ENCODE results near the gene PIGM. TPM values are rescaled to one million over a fixed set of nuclear protein-coding genes. Genes with fewer than 3 reads are reported as not detected.

The PIGM gene
- total RNA-seq, 1 donor from 2014 or later: 7.7 TPM

GRCh38 chr1:160061369-160062229, 29.8 kb upstream of the PIGM start:
- no peak overlapping the region for H3K4me3 Mint-ChIP-seq (ENCODE audit: unreplicated experiment)
- peaks cover 75% of the 10 kb centered on the region for H3K27me3 Mint-ChIP-seq (ENCODE audit: unreplicated experiment)
- no peaks in the 10 kb centered on the region for H3K36me3 Mint-ChIP-seq (ENCODE audit: unreplicated experiment)
- no peak overlapping the region for H3K27ac Mint-ChIP-seq (ENCODE audit: unreplicated experiment)
- no peak for DNase-seq (ENCODE audit: extremely low spot score, unreplicated experiment)
- no peak for TF ChIP-seq CTCF (IDR thresholded peaks at IDR 0.05)
- no peaks in the 10 kb centered on the region for H3K9me3 Mint-ChIP-seq (ENCODE audit: unreplicated experiment)
- H3K4me1 Mint-ChIP-seq (ENCODE audit: unreplicated experiment): no peaks in the 10 kb centered on the region

- no peaks in the 10 kb centered on the region for H3K9me3 Mint-ChIP-seq (ENCODE audit: unreplicated experiment)
- peaks cover 76% of the 10 kb centered on the region for H3K27me3 Mint-ChIP-seq (ENCODE audit: unreplicated experiment)
- no peaks in the 10 kb centered on the region for H3K36me3 Mint-ChIP-seq (ENCODE audit: unreplicated experiment)
- no peak overlapping the region for H3K27ac Mint-ChIP-seq (ENCODE audit: unreplicated experiment)
- DNase-seq (ENCODE audit: extremely low spot score, unreplicated experiment): no peak
- peak; percentile 28 for TF ChIP-seq CTCF (IDR thresholded peaks at IDR 0.05)
- no peaks in the 10 kb centered on the region for H3K4me1 Mint-ChIP-seq (ENCODE audit: unreplicated experiment)
- H3K4me3 Mint-ChIP-seq (ENCODE audit: unreplicated experiment): no peak overlapping the region
These were observed 26.3 kb upstream of the PIGM start for GRCh38 chr1:160058087-160058486.

GRCh38 chr1:160056648-160057169, 24.9 kb upstream of the PIGM start:
- Mint-ChIP-seq H3K9me3 (ENCODE audit: unreplicated experiment) (no peaks in the 10 kb centered on the region), H3K4me1 (ENCODE audit: unreplicated experiment) (no peaks in the 10 kb centered on the region), H3K36me3 (ENCODE audit: unreplicated experiment) (no peaks in the 10 kb centered on the region), H3K4me3 (ENCODE audit: unreplicated experiment) (no peak overlapping the region), H3K27me3 (ENCODE audit: unreplicated experiment) (peaks cover 79% of the 10 kb centered on the region), H3K27ac (ENCODE audit: unreplicated experiment) (no peak overlapping the region)
- DNase-seq (ENCODE audit: extremely low spot score, unreplicated experiment): no peak
- TF ChIP-seq CTCF (IDR thresholded peaks at IDR 0.05): no peak

- TF ChIP-seq CTCF (IDR thresholded peaks at IDR 0.05): no peak
- Mint-ChIP-seq H3K9me3 (ENCODE audit: unreplicated experiment) (no peaks in the 10 kb centered on the region), H3K4me3 (ENCODE audit: unreplicated experiment) (no peak overlapping the region), H3K27me3 (ENCODE audit: unreplicated experiment) (peaks cover 81% of the 10 kb centered on the region), H3K36me3 (ENCODE audit: unreplicated experiment) (no peaks in the 10 kb centered on the region), H3K27ac (ENCODE audit: unreplicated experiment) (no peak overlapping the region), H3K4me1 (ENCODE audit: unreplicated experiment) (no peaks in the 10 kb centered on the region)
- no peak for DNase-seq (ENCODE audit: extremely low spot score, unreplicated experiment)
These were observed 22.0 kb upstream of the PIGM start for GRCh38 chr1:160053548-160054365.

- Mint-ChIP-seq H3K27ac (ENCODE audit: unreplicated experiment) (no peak overlapping the region), H3K27me3 (ENCODE audit: unreplicated experiment) (peaks cover 81% of the 10 kb centered on the region)
These were observed 21.1 kb upstream of the PIGM start for GRCh38 chr1:160052936-160053335.

More at GRCh38 chr1:160052936-160053335, 21.1 kb upstream of the PIGM start:
- TF ChIP-seq CTCF (IDR thresholded peaks at IDR 0.05): no peak
- Mint-ChIP-seq H3K4me1 (ENCODE audit: unreplicated experiment) (no peaks in the 10 kb centered on the region), H3K9me3 (ENCODE audit: unreplicated experiment) (no peaks in the 10 kb centered on the region), H3K36me3 (ENCODE audit: unreplicated experiment) (no peaks in the 10 kb centered on the region), H3K4me3 (ENCODE audit: unreplicated experiment) (no peak overlapping the region)
- no peak for DNase-seq (ENCODE audit: extremely low spot score, unreplicated experiment)
